BLaER1 (cell line): ENCODE measurements around the gene FITM1.

ENCODE experiments used
- H3K27ac ChIP-seq: shearing (Covaris generic); formaldehyde crosslinking; 2 replicates; pipeline ENCODE4 v1.8.1; 2022
- H3K27me3 ChIP-seq: shearing (Covaris generic); formaldehyde crosslinking; 2 replicates; pipeline ENCODE4 v1.8.1; 2022
- H3K36me3 ChIP-seq: shearing (Covaris generic); formaldehyde crosslinking; 2 replicates; pipeline ENCODE4 v1.8.1; 2022
- H3K4me1 ChIP-seq: shearing (Covaris generic); formaldehyde crosslinking; 2 replicates; pipeline ENCODE4 v1.8.1; 2022
- H3K4me2 ChIP-seq: shearing (Covaris generic); formaldehyde crosslinking; 2 replicates; pipeline ENCODE4 v1.8.1; 2022
- H3K4me3 ChIP-seq: shearing (Covaris generic); formaldehyde crosslinking; 2 replicates; pipeline ENCODE4 v1.8.1; 2022
- H3K9ac ChIP-seq: shearing (Covaris generic); formaldehyde crosslinking; 2 replicates; pipeline ENCODE4 v1.8.1; 2022
- H3K9me3 ChIP-seq: shearing (Covaris generic); formaldehyde crosslinking; 2 replicates; pipeline ENCODE4 v1.8.1; 2022
- H4K20me1 ChIP-seq: shearing (Covaris generic); formaldehyde crosslinking; 2 replicates; pipeline ENCODE4 v1.8.1; 2022
- Cebpa-rat ChIP-seq: shearing (Covaris generic); IDR thresholded peaks from 2 replicates; pipeline ENCODE4 v1.8.1; 2022

Gene FITM1

DNA sequence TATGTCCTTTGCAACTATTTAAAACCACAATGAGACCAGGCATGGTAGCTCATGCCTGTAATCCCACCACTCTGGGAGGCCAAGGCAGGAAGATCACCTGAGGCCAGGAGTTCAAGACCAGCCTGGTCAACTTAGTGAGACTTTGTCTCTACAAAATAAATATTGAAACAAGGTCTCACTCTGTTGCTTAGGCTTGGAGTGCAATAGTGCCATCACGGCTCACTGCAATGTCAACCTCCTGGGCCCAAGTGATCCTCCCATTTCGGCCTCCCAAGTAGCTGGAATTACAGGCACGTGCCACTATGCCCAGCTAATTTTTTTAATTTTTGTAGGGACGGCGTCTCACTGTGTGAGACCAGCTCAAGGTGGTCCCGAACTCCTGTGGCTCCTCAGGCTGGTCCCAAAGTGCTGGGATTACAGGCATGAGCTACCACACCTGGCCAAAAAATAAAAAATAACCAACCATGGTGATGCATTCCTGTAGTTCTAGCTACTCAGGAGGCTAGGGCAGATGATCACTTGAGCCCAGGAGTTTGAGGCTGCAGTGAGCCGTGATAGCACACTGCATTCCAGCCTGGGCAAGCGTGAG lies 955 bp upstream of the FITM1 start:
- H3K9me3 ChIP-seq: no peaks in the 10 kb centered on the region
- no peaks in the 10 kb centered on the region for H3K27me3 ChIP-seq
- no peak for TF ChIP-seq Cebpa-rat
- no peak overlapping the region for H3K4me2 ChIP-seq
- no peak overlapping the region for H3K27ac ChIP-seq
- no peaks in the 10 kb centered on the region for H4K20me1 ChIP-seq
- peaks cover 47% of the 10 kb centered on the region for H3K4me1 ChIP-seq
- no peak overlapping the region for H3K4me3 ChIP-seq
- peaks cover 5% of the 10 kb centered on the region; the same call in 1 of the 2 replicates for H3K36me3 ChIP-seq
- H3K9ac ChIP-seq: no peak overlapping the region

DNA sequence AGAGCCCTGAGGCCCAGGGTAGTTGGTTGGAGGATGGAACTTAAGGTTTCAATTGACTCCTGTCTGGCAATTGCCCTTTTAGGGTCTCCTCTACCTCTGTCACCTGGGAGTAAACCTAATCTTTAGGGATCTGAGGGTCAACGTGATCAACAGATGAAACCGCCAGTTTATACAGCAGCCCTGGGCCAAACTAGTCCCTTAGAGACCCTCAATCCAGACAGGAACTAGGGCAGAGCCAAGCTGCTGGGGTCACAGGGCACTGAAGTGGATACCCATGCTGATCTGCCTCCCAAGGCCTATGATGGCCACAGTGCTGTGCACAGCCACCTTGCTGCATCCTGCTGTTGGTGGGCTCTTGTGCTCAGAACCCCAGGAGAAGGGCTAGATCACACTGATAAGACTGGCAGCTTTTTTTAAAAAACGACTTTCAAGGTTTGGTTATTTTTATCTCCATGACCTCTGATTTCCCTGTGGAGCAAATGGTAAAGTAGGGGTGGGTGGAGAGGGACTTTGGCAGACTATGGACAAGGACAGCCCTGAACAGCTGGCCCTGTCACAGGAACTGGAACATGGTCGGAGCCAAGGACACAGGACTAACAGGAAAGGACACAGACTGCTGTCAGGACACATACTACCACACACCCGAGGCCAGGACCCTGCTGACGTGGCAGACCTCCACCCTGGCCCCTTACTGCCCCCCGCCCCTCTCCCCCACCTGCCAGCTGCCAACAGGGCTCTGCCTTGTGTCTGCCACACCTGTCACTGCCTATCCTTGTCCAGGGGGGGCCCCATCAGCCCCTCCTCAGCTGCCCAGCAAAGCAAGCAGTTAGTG lies 474 bp downstream of the FITM1 start:
- 0 out of 2 replicates have a peak overlapping the region, but pooled peaks have one; percentile 6 for H3K9ac ChIP-seq
- peak overlapping the region; percentile 40 for H3K4me2 ChIP-seq
- H3K36me3 ChIP-seq: no peaks in the 10 kb centered on the region; the same call in 1 of the 2 replicates
- H3K27ac ChIP-seq: no peak overlapping the region
- no peak overlapping the region for H3K4me3 ChIP-seq
- H3K9me3 ChIP-seq: no peaks in the 10 kb centered on the region
- H4K20me1 ChIP-seq: no peaks in the 10 kb centered on the region
- no peak for TF ChIP-seq Cebpa-rat
- H3K4me1 ChIP-seq: peaks cover 50% of the 10 kb centered on the region
- no peaks in the 10 kb centered on the region for H3K27me3 ChIP-seq

DNA sequence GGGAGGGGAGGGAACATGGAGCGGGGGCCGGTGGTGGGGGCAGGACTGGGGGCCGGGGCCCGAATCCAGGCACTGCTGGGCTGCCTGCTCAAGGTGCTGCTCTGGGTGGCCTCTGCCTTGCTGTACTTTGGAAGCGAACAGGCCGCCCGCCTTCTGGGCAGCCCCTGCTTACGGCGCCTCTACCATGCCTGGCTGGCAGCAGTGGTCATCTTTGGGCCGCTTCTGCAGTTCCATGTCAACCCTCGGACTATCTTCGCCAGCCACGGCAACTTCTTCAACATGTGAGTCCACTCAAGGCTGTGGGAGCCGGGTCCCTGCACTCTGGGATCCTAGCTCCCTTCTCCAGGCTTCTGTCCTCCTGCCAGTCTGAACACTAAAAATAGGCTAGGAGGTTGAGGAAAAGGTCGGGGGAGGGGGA lies 1.1 kb downstream of the FITM1 start:
- Histone ChIP-seq H3K27me3 (no peaks in the 10 kb centered on the region), H3K9ac (no peak overlapping the region), H3K36me3 (no peaks in the 10 kb centered on the region; the same call in 1 of the 2 replicates), H3K4me2 (no peak overlapping the region), H4K20me1 (peaks cover 4% of the 10 kb centered on the region; the same call in 1 of the 2 replicates), H3K27ac (no peak overlapping the region), H3K4me3 (no peak overlapping the region), H3K4me1 (peaks cover 44% of the 10 kb centered on the region), H3K9me3 (no peaks in the 10 kb centered on the region)
- no peak for TF ChIP-seq Cebpa-rat

DNA sequence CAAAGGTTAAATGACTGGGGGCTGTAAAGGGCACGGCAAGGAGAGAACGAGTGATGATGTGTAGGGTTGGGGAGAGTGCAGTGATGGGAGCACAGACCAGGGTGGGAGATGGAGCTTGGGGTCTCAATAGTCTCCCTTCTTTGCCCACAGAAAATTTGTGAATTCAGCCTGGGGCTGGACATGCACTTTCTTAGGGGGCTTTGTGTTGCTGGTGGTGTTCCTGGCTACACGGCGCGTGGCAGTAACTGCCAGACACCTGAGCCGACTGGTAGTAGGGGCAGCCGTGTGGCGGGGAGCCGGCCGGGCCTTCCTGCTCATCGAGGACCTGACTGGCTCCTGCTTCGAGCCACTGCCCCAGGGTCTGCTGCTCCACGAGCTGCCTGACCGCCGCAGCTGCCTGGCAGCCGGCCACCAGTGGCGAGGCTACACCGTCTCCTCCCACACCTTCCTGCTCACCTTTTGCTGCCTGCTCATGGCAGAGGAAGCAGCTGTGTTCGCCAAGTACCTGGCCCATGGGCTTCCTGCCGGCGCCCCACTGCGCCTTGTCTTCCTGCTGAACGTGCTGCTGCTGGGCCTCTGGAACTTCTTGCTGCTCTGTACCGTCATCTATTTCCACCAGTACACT lies 1.7 kb downstream of the FITM1 start:
- Histone ChIP-seq H4K20me1 (peaks cover 10% of the 10 kb centered on the region), H3K27ac (no peak overlapping the region), H3K9ac (0 out of 2 replicates have a peak overlapping the region, but pooled peaks have one; percentile 15), H3K4me1 (peaks cover 44% of the 10 kb centered on the region), H3K27me3 (no peaks in the 10 kb centered on the region), H3K4me3 (no peak overlapping the region), H3K36me3 (peaks cover 2% of the 10 kb centered on the region), H3K9me3 (no peaks in the 10 kb centered on the region), H3K4me2 (no peak overlapping the region)
- TF ChIP-seq Cebpa-rat: no peak

DNA sequence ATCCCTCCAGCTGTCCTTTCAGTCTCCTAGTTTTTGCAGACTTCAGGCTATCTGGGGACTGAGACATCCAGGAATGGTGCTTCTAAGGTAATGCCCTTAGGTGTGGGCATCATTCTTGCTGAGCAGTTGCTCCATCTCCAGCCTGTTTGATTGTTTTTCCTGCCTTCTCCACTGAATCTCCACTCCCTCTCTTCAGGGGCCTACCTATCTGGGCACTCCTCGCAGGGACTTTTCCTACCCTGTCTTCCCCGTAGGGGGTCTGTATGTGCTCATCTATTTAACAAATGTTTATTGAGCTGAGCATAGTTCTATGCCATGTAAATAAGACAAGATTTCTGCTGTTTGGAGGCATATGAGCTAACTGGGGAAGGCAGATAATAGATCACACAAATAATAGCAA lies 2.5 kb downstream of the FITM1 start:
- TF ChIP-seq Cebpa-rat: no peak

DNA sequence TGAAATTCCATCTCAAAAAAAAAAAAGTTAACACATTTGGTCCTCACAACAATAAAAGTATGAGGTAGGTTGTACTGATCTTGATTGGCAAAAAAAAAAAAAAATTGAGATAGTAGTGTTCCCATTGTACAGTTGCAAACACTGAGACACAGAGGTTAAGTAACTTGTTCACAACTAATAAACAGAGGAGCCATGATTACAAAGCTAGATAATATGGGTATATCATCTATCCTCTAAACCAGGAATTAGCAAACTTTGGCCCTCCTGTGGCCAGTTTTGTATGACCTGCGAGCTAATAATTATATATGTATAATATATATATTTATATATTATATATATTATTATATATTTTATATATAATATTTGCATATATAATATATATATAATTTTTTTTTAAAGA lies 3.3 kb downstream of the FITM1 start:
- Histone ChIP-seq H4K20me1 (peaks cover 26% of the 10 kb centered on the region), H3K4me2 (no peak overlapping the region), H3K27ac (no peak overlapping the region), H3K9ac (no peak overlapping the region), H3K4me3 (no peak overlapping the region), H3K9me3 (no peaks in the 10 kb centered on the region), H3K27me3 (no peaks in the 10 kb centered on the region), H3K36me3 (peaks cover 18% of the 10 kb centered on the region), H3K4me1 (peaks cover 47% of the 10 kb centered on the region)
- no peak for TF ChIP-seq Cebpa-rat

More for the DNA sequence above, 2.5 kb downstream of the FITM1 start:
- no peak overlapping the region for H3K4me2 ChIP-seq
- H3K27ac ChIP-seq: no peak overlapping the region
- H3K9ac ChIP-seq: no peak overlapping the region
- H3K9me3 ChIP-seq: no peaks in the 10 kb centered on the region
- H3K27me3 ChIP-seq: no peaks in the 10 kb centered on the region
- H3K36me3 ChIP-seq: peaks cover 10% of the 10 kb centered on the region
- peaks cover 18% of the 10 kb centered on the region for H4K20me1 ChIP-seq
- H3K4me3 ChIP-seq: no peak overlapping the region
- H3K4me1 ChIP-seq: peaks cover 44% of the 10 kb centered on the region

DNA sequence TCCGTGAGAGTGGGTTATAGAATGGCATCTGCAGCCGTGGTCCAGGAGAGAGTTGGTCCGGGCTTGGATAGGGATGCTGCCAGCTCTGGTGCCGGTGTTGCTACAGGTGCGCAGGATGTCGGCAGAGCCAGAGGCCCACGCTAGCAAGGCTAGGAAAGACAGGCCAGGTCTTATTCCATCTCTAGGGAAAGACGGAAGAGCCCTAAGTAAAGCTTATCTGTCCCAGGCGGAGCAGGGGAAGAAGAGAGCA lies 5.0 kb downstream of the FITM1 start:
- H3K27me3 ChIP-seq: no peaks in the 10 kb centered on the region
- H3K36me3 ChIP-seq: peaks cover 28% of the 10 kb centered on the region
- peaks cover 60% of the 10 kb centered on the region for H3K4me1 ChIP-seq
- no peak for TF ChIP-seq Cebpa-rat
- H3K9ac ChIP-seq: peak overlapping the region; percentile 96
- no peaks in the 10 kb centered on the region for H3K9me3 ChIP-seq
- H3K4me2 ChIP-seq: peak overlapping the region; percentile 88
- H4K20me1 ChIP-seq: peaks cover 44% of the 10 kb centered on the region
- H3K27ac ChIP-seq: peak overlapping the region; percentile 96
- H3K4me3 ChIP-seq: peak overlapping the region; percentile 100

DNA sequence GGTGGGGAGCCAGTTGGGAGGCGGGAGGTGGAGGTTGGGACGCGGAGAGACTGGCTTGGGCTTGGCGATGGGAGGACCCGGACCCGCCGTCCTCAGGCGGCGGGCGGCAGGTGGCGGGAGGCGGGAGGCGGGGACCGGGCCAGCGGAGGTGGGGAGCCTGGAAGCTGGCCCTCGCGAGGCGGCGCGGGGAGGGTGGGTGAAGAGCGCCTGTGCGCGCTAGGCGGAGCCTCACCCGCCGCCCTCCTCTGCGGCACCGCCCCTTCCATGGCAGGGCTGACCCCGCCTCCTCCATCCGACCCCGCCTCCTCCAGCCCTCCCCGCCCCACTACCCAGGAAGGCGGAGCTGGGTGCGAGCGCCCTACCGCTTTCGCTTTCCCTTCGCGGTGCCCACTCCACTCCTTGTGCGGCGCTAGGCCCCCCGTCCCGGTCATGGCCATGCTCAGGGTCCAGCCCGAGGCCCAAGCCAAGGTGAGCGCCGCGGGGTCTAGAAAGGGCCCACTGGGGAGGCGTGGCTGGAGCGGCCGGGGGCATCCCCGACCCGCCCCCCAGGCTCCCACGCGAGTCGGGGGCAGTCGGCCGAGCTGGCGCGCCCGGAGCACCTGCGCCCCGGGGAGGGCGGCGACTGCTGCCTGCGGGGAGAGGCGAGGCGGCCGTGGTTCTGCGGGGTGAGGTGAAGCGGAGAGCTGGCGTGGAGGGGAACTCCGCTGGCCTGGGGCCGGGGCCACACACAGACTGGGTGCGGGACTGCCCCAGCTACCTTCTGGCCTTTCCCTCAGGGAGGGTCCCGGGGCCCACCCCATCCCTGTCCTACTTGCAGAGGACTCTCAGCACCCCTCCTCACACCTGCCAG lies 5.6 kb downstream of the FITM1 start, which contains the start of gene PSME1:
Gene PSME1, plus strand, starts transcription at position 361 of the 850 bp plus-strand sequence. Its CDS starts 69 bp downstream, at position 430.
- Histone ChIP-seq H3K36me3 (peaks cover 28% of the 10 kb centered on the region), H3K27ac (peak within 1 kb of the TSS; percentile 96), H3K4me1 (peaks cover 55% of the 10 kb centered on the region), H3K4me3 (peak within 1 kb of the TSS; percentile 100), H3K27me3 (no peaks in the 10 kb centered on the region), H3K9ac (peak within 1 kb of the TSS; percentile 96), H3K9me3 (no peaks in the 10 kb centered on the region), H3K4me2 (peak within 1 kb of the TSS; percentile 96), H4K20me1 (peaks cover 47% of the 10 kb centered on the region)
- TF ChIP-seq Cebpa-rat: no peak

DNA sequence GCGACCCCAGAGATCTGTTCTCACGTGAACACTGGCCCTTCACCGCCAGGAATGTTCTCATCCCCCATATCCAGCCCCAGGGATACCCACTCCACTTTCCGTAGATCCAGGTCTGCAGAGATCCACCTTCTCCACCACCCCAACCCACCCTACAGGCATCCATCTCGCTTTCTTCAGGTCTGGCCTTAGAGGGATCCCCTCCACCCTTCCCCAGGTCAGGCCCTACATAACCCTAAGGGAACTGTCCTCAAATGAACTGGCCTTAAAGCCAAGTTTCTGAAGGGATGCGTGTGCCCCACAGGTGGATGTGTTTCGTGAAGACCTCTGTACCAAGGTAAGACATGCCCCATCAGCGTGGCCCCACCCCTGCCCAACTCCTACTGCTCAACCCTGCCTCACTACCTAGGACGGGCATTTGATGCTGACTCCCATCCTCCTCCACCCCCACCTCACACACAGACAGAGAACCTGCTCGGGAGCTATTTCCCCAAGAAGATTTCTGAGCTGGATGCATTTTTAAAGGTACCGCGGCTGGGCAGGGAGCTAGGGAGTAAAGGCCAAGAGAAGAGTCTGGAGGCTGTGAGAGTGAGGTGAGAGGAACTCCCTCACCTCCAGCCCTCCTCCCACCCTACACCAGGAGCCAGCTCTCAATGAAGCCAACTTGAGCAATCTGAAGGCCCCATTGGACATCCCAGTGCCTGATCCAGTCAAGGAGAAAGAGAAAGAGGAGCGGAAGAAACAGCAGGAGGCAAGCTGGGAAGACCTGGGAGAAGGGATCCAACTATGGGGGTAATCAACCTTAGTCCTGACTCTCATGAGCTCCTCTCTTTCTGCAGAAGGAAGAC lies 6.4 kb downstream of the FITM1 start:
- H3K9ac ChIP-seq: peak overlapping the region; percentile 96
- H3K27ac ChIP-seq: peak overlapping the region; percentile 96
- H3K27me3 ChIP-seq: no peaks in the 10 kb centered on the region
- peak overlapping the region; percentile 96 for H3K4me2 ChIP-seq
- TF ChIP-seq Cebpa-rat: no peak
- peak overlapping the region; percentile 100 for H3K4me3 ChIP-seq
- peaks cover 47% of the 10 kb centered on the region for H4K20me1 ChIP-seq
- H3K9me3 ChIP-seq: no peaks in the 10 kb centered on the region
- H3K4me1 ChIP-seq: peaks cover 55% of the 10 kb centered on the region
- H3K36me3 ChIP-seq: peaks cover 28% of the 10 kb centered on the region
